ENCODE results near the gene NFKBIE. TPM values are rescaled to one million over a fixed set of nuclear protein-coding genes. Genes with fewer than 3 reads are reported as not detected.
A peak's percentile ranks its signal among the peaks of the same experiment; 100 is the strongest.

Gene NFKBIE
- total and polyA plus RNA-seq, 2 of the 13 experiments (the other 11 are each of a cell fraction or from before 2014, with no cell fraction given): 6.7 to 14.5 TPM

DNA sequence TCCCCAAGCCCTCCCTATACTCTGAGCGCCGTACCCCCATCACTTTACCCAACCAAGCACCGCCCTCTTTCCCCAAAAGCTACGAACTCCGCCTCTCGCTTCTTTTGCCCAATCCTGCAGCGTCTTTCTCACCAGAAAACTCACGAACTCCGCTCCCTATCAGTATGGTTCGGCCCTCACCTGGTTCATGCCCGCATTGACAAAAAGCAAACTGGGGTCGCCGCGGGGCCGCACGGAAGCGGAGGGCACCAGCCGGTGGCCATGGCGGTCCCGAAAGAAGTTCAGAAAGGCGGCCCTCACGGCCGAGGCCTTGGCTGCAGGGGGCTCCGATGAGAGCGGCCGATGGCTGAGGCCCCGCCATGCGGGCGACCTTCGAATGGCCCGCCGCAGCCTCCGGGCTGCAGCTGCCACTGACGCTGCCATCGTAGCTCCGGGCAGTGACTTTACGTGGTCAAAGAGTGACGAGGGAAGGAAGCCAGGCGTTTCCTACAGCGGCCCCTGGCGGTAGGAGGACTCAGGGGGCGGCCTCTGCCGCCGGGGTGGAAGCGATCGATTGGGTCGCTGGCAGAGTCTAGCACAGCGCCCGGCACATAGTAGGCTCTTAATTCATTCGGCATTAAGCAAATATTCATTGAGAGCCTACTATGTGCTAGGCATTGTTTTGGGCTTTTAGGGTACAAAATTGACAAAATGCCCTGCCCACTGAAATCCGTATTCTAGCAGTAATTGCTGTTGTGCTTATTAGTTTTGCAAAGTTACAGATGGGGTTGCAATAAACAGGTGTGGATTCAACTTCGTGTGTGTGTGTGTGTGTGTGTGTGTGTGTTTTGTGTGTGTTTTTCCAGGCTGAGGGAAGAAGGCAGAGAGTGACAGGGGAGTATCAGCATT, 47.8 kb upstream of the NFKBIE start, which contains the start of gene AARS2 (continued):
- TF ChIP-seq, protein P1, sequence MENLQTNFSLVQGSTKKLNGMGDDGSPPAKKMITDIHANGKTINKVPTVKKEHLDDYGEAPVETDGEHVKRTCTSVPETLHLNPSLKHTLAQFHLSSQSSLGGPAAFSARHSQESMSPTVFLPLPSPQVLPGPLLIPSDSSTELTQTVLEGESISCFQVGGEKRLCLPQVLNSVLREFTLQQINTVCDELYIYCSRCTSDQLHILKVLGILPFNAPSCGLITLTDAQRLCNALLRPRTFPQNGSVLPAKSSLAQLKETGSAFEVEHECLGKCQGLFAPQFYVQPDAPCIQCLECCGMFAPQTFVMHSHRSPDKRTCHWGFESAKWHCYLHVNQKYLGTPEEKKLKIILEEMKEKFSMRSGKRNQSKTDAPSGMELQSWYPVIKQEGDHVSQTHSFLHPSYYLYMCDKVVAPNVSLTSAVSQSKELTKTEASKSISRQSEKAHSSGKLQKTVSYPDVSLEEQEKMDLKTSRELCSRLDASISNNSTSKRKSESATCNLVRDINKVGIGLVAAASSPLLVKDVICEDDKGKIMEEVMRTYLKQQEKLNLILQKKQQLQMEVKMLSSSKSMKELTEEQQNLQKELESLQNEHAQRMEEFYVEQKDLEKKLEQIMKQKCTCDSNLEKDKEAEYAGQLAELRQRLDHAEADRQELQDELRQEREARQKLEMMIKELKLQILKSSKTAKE (CRISPR knock-in tag; IDR thresholded peaks at IDR 0.05; ENCODE audit: borderline replicate concordance): no peak
- TF ChIP-seq HOXA9 (CRISPR knock-in tag; IDR thresholded peaks at IDR 0.05; ENCODE audit: borderline replicate concordance) (peak; percentile 86; the same call in 1 of the 2 replicates), ZNF460 (CRISPR knock-in tag; IDR thresholded peaks at IDR 0.05; ENCODE audit: borderline replicate concordance) (peak; percentile 65; the same call in 1 of the 2 replicates), SP1 (IDR thresholded peaks at IDR 0.05) (no peak), SP1 (CRISPR knock-in tag; IDR thresholded peaks at IDR 0.05) (peak; percentile 96), DPF2 (CRISPR knock-in tag; IDR thresholded peaks at IDR 0.05; ENCODE audit: borderline replicate concordance, low read depth) (no peak), ZC3H4 (CRISPR knock-in tag; IDR thresholded peaks at IDR 0.05; ENCODE audit: borderline replicate concordance) (no peak; the same call in 1 of the 2 replicates), KLF9 (CRISPR knock-in tag; IDR thresholded peaks at IDR 0.05; ENCODE audit: low read depth) (no peak), ZNF180 (CRISPR knock-in tag; IDR thresholded peaks at IDR 0.05; ENCODE audit: borderline replicate concordance, low read depth) (peak; percentile 92), FOXP1 (IDR thresholded peaks at IDR 0.05) (no peak), FOXP1 (CRISPR knock-in tag; IDR thresholded peaks at IDR 0.05) (peak; percentile 45; the same call in 1 of the 2 replicates), RXRA (CRISPR knock-in tag; IDR thresholded peaks at IDR 0.05) (peak; percentile 94), GPN1 (CRISPR knock-in tag; IDR thresholded peaks at IDR 0.05; ENCODE audit: borderline replicate concordance) (peak; percentile 91), ZNF558 (CRISPR knock-in tag; IDR thresholded peaks at IDR 0.05; ENCODE audit: borderline replicate concordance) (no peak), RBAK (CRISPR knock-in tag; IDR thresholded peaks at IDR 0.05) (peak; percentile 77; the same call in 1 of the 2 replicates), TEAD2 (CRISPR knock-in tag; IDR thresholded peaks at IDR 0.05) (no peak), ZNF264 (CRISPR knock-in tag; IDR thresholded peaks at IDR 0.05) (peak; percentile 93)
- TF ChIP-seq, protein P2, sequence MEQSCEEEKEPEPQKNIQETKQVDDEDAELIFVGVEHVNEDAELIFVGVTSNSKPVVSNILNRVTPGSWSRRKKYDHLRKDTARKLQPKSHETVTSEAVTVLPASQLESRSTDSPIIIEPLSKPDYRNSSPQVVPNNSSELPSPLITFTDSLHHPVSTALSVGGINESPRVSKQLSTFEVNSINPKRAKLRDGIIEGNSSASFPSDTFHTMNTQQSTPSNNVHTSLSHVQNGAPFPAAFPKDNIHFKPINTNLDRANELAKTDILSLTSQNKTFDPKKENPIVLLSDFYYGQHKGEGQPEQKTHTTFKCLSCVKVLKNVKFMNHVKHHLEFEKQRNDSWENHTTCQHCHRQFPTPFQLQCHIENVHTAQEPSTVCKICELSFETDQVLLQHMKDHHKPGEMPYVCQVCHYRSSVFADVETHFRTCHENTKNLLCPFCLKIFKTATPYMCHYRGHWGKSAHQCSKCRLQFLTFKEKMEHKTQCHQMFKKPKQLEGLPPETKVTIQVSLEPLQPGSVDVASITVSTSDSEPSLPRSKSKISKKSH (CRISPR knock-in tag; IDR thresholded peaks at IDR 0.05; ENCODE audit: borderline replicate concordance): peak; percentile 98
- TF ChIP-seq, protein P3, sequence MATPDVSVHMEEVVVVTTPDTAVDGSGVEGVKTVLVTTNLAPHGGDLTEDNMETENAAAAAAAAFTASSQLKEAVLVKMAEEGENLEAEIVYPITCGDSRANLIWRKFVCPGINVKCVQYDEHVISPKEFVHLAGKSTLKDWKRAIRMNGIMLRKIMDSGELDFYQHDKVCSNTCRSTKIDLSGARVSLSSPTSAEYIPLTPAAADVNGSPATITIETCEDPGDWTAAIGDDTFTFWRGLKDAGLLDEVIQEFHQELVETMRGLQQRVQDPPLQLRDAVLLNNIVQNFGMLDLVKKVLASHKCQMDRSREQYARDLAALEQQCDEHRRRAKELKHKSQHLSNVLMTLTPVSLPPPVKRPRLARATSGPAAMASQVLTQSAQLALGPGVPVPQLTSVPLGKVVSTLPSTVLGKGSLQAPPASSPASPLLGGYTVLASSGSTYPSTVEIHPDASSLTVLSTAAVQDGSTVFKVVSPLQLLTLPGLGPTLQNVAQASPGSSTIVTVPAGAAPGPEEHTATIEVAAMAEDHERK (CRISPR knock-in tag; IDR thresholded peaks at IDR 0.05; ENCODE audit: low read depth): peak; percentile 93
- TF ChIP-seq, protein P4, sequence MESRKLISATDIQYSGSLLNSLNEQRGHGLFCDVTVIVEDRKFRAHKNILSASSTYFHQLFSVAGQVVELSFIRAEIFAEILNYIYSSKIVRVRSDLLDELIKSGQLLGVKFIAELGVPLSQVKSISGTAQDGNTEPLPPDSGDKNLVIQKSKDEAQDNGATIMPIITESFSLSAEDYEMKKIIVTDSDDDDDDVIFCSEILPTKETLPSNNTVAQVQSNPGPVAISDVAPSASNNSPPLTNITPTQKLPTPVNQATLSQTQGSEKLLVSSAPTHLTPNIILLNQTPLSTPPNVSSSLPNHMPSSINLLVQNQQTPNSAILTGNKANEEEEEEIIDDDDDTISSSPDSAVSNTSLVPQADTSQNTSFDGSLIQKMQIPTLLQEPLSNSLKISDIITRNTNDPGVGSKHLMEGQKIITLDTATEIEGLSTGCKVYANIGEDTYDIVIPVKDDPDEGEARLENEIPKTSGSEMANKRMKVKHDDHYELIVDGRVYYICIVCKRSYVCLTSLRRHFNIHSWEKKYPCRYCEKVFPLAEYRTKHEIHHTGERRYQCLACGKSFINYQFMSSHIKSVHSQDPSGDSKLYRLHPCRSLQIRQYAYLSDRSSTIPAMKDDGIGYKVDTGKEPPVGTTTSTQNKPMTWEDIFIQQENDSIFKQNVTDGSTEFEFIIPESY (CRISPR knock-in tag; IDR thresholded peaks at IDR 0.05): peak; percentile 94
- TF ChIP-seq, protein P5, sequence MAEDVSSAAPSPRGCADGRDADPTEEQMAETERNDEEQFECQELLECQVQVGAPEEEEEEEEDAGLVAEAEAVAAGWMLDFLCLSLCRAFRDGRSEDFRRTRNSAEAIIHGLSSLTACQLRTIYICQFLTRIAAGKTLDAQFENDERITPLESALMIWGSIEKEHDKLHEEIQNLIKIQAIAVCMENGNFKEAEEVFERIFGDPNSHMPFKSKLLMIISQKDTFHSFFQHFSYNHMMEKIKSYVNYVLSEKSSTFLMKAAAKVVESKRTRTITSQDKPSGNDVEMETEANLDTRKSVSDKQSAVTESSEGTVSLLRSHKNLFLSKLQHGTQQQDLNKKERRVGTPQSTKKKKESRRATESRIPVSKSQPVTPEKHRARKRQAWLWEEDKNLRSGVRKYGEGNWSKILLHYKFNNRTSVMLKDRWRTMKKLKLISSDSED (CRISPR knock-in tag; IDR thresholded peaks at IDR 0.05): no peak

Data from HepG2 (cell line).